Hepatocyte (in vitro differentiated cells): ENCODE results near the gene CYBA. TPM values are rescaled to one million over a fixed set of nuclear protein-coding genes. Genes with fewer than 3 reads are reported as not detected.

Experiments used
- DNase-seq: peaks from one replicate; pipeline ENCODE4 v3.0.0-alpha.2; 2016; ENCODE audit warnings: low spot score
- H2AFZ ChIP-seq: fragments of 200-600 bp; sonication (generic); 2 replicates; pipeline ENCODE4 v1.6.0; 2016; ENCODE audit warnings: antibody characterized with exemption, mild to moderate bottlenecking
- H3K27ac ChIP-seq: fragments of 200-600 bp; sonication (generic); 2 replicates; pipeline ENCODE4 v1.5.1; 2016; ENCODE audit warnings: mild to moderate bottlenecking
- H3K27me3 ChIP-seq: fragments of 200-600 bp; sonication (generic); 2 replicates; pipeline ENCODE4 v1.6.1; 2016
- H3K36me3 ChIP-seq: fragments of 200-600 bp; sonication (generic); replicated peaks from 2 replicates; pipeline ENCODE4 v1.5.1; 2016; ENCODE audit warnings: low read depth; ENCODE audit not compliant: insufficient read depth
- H3K4me1 ChIP-seq: fragments of 200-600 bp; sonication (generic); 2 replicates; pipeline ENCODE4 v1.5.1; 2016; ENCODE audit warnings: mild to moderate bottlenecking, moderate library complexity; ENCODE audit not compliant: insufficient read depth
- H3K4me2 ChIP-seq: fragments of 200-600 bp; sonication (generic); 2 replicates; pipeline ENCODE4 v1.6.0; 2016
- H3K4me3 ChIP-seq: fragments of 200-600 bp; sonication (generic); 2 replicates; pipeline ENCODE4 v1.5.1; 2016; ENCODE audit warnings: mild to moderate bottlenecking
- H3K79me2 ChIP-seq: fragments of 200-600 bp; sonication (generic); 2 replicates; pipeline ENCODE4 v1.6.0; 2017; ENCODE audit warnings: mild to moderate bottlenecking
- H3K9me2 ChIP-seq: fragments of 200-600 bp; sonication (generic); replicated peaks from 2 replicates; pipeline ENCODE4 v1.6.0; 2017; ENCODE audit warnings: mild to moderate bottlenecking; ENCODE audit not compliant: insufficient read depth
- H3K9me3 ChIP-seq: fragments of 200-600 bp; sonication (generic); 2 replicates; pipeline ENCODE4 v1.5.1; 2016; ENCODE audit warnings: low read depth, mild to moderate bottlenecking
- H4K20me1 ChIP-seq: fragments of 200-600 bp; sonication (generic); 2 replicates; pipeline ENCODE4 v1.6.0; 2016; ENCODE audit warnings: mild to moderate bottlenecking; ENCODE audit not compliant: insufficient read depth, poor library complexity, severe bottlenecking
- CTCF ChIP-seq: fragments of 200-600 bp; sonication (generic); IDR thresholded peaks from 2 replicates; pipeline ENCODE4 v1.5.1; 2016; ENCODE audit warnings: antibody characterized with exemption, mild to moderate bottlenecking; ENCODE audit not compliant: poor library complexity
- EZH2 ChIP-seq: fragments of 200-600 bp; sonication (generic); IDR thresholded peaks from 2 replicates; pipeline ENCODE4 v1.6.1; 2016; ENCODE audit warnings: antibody characterized with exemption, mild to moderate bottlenecking, borderline replicate concordance
- EZH2phosphoT487 ChIP-seq: fragments of 200-600 bp; sonication (generic); IDR thresholded peaks from one replicate; pipeline ENCODE4 v1.6.1; 2018; ENCODE audit warnings: antibody characterized with exemption, mild to moderate bottlenecking, low read depth, moderate library complexity; ENCODE audit not compliant: unreplicated experiment, severe bottlenecking
- WGBS: methylation state at CpG from one replicate; pipeline ENCODE4 v1.1.6; 2016; ENCODE audit warnings: low lambda C conversion rate; ENCODE audit errors: missing lambda C conversion rate; 5-methylcytosine and 5-hydroxymethylcytosine counted together
- polyA plus RNA-seq: library from polyadenylated mRNA; unstranded; fragments of >200 nt; fragmentation: Nextera tagmentation; extraction: Ambion mirVana; gene quantifications from 2 replicates; pipeline ENCODE4 v1.2.1, GENCODE V29; 2016
- total RNA-seq: library from RNA; depleted of rRNA; stranded (reverse); fragments of >200 nt; gene quantifications from 2 replicates; pipeline ENCODE4 v1.2.3, GENCODE V29; 2014

The CYBA gene
- total and polyA plus RNA-seq, 2 experiments from 2014 or later: 196 to 419 TPM

DNA sequence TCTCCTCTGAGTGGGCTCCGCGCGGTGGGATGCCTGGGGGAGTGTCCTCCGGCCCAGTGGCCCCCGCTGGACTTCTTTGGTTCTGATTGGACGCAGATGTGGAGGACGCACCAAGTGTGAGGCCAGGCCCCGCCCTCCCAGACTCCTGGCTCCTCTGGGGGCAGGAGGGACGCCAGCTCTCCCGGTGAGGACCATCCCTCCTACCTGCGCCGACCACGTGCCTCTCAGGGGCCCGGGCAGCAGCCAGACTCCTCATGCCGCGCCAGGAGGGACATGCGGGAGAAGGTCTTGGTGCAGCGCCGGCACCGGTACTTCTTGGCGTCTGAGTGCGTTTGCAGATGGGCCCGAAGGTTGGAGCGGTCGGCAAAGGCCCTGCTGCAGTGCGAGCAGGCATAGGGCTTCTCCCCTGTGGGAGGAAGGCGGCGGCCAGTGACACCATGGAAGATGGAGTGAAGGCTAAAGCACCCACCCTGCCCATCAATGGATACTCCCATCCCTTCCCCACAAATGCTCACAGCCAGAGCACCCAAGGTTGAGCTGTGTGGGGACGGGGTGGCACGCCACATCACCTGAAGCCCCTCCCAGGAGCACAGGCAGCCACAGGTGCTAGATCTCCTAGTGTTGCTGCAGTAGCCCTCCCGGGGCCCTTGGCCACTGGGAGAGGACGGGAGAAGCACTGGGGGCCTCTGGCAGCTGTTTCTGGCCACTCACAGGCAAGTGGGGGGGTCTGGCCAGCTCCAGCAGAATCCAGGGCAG is 27.5 kb upstream of the CYBA start:
- no peaks in the 10 kb centered on the region for H3K36me3 ChIP-seq
- H4K20me1 ChIP-seq: no peaks in the 10 kb centered on the region
- 81% methylated on average over 28 of the region's 32 CpGs for WGBS
- H2AFZ ChIP-seq: no peak overlapping the region
- H3K79me2 ChIP-seq: no peaks in the 10 kb centered on the region
- H3K9me2 ChIP-seq: no peaks in the 10 kb centered on the region
- DNase-seq: no peak
- TF ChIP-seq EZH2: no peak
- TF ChIP-seq CTCF: no peak
- no peak overlapping the region for H3K4me3 ChIP-seq
- no peaks in the 10 kb centered on the region for H3K27me3 ChIP-seq
- no peak overlapping the region for H3K27ac ChIP-seq
- H3K9me3 ChIP-seq: no peaks in the 10 kb centered on the region
- no peaks in the 10 kb centered on the region for H3K4me1 ChIP-seq
- no peak overlapping the region for H3K4me2 ChIP-seq

DNA sequence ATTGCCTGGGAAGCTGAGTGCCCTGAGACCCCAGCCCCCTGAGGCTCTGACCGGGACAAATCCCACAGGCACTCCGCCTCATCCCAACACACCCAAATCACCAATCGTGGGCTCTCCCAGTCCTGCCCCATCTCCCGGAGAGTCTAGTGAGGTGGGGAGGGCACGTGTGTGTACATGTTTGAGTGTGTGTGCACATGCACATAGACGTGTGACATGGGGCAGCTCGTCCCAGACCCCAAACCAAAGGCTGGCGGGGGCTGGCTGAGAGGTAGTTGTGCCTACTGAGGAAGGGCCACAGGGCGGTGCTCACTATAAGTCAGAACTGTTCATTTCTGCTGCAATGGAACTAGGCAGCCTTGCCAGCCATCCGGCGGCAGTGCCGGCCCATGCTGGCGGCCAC is 26.9 kb upstream of the CYBA start:
- no peak overlapping the region for H3K4me2 ChIP-seq
- no peaks in the 10 kb centered on the region for H3K4me1 ChIP-seq
- no peaks in the 10 kb centered on the region for H4K20me1 ChIP-seq
- TF ChIP-seq EZH2 (no peak), CTCF (no peak)
- WGBS: 88% methylated on average over 13 of the region's 13 CpGs
- H3K27ac ChIP-seq: no peak overlapping the region
- H3K36me3 ChIP-seq: no peaks in the 10 kb centered on the region
- H3K4me3 ChIP-seq: no peak overlapping the region
- no peaks in the 10 kb centered on the region for H3K79me2 ChIP-seq
- no peaks in the 10 kb centered on the region for H3K9me2 ChIP-seq
- no peaks in the 10 kb centered on the region for H3K9me3 ChIP-seq
- no peak for DNase-seq
- H2AFZ ChIP-seq: no peak overlapping the region
- no peaks in the 10 kb centered on the region for H3K27me3 ChIP-seq

DNA sequence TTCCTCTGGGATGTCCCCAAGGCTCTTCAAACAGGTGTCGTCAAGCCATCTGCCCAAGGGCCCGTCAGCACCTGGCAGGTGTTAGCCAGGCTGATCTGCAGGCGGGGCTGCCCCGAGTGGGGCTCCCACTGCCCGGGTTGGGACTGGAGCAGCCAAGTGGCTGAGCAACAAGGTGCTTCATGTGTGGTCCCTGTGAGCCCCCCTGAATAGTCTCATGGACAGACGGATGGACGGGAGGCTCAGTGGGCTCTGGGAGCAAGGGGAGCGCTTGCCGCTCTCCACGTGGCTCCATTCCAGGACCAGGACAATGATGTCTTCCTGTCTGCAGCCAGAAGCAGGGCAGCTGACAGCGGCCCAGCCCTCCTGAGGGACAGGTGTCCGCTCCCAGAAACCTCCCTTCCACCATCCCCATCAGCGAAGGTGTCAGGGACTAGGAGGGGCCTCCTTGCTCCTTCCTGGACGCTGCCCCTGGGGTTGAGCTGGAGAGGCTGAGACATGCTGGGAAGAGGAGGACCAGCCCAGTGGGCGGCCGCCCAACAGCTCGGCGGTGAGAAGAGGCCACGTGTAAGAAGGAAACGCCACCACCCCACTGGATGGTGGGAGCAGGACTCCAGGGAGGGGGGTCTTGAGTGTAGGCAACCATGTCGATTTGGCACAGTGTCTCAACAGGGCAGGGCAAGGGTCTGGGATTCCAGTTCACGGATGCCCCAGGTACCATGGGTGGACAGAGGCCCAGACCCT is 25.8 kb upstream of the CYBA start:
- Histone ChIP-seq H2AFZ (no peak overlapping the region), H3K9me3 (no peaks in the 10 kb centered on the region), H3K4me3 (no peak overlapping the region), H3K4me1 (no peaks in the 10 kb centered on the region), H3K27ac (no peak overlapping the region), H3K9me2 (no peaks in the 10 kb centered on the region), H3K79me2 (no peaks in the 10 kb centered on the region), H3K36me3 (no peaks in the 10 kb centered on the region), H3K4me2 (no peak overlapping the region), H4K20me1 (no peaks in the 10 kb centered on the region), H3K27me3 (no peaks in the 10 kb centered on the region)
- DNase-seq: no peak
- TF ChIP-seq CTCF (no peak), EZH2 (no peak), EZH2phosphoT487 (no peak)
- whole genome bisulfite sequencing: 93% methylated on average over 22 of the region's 22 CpGs
